ENCODE data around the gene STXBP6. TPM values are rescaled to one million over a fixed set of nuclear protein-coding genes. Genes with fewer than 3 reads are reported as not detected.

Gene STXBP6
- total and polyA plus RNA-seq, 2 experiments from 2014 or later = 19.7 to 29.0 TPM

DNA sequence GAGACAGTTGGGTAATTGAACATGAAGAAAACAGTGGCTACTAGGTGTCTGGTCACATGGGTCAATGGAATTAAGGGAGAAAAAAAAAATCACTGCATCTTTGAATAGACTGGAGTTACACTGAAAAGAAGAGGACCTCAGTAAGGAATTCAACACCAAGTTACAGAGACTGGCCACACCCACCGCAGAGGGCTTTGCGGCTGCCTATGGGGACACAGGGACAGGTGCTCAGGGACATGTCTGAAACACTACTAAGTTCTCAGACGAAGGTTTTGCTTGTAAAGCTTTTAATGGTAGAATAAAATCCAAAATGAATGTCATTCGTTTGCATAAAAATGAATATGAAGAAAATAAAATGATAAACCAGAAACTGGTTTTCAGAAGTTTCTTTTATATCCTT is 93.8 kb downstream of the STXBP6 start:
- H4K20me1 ChIP-seq (replicated peaks; ENCODE audit: insufficient read depth) = no peaks in the 10 kb centered on the region
- no peaks in the 10 kb centered on the region for H3K27me3 ChIP-seq (ENCODE audit: insufficient read depth)
- no peak overlapping the region for H3K27ac ChIP-seq (ENCODE audit: low read depth)
- H3K4me1 ChIP-seq (ENCODE audit: insufficient read depth) = peaks cover 22% of the 10 kb centered on the region
- H3K4me3 ChIP-seq = no peak overlapping the region
- no peaks in the 10 kb centered on the region for H3K27me3 Mint-ChIP-seq (ENCODE audit: insufficient read depth, low read depth, poor library complexity)
- H2AFZ ChIP-seq = no peak overlapping the region
- H3K36me3 Mint-ChIP-seq (ENCODE audit: low read depth) = peaks cover 2% of the 10 kb centered on the region; the same call in 1 of the 3 replicates
- no peak for DNase-seq (ENCODE audit: low spot score)
- no peak overlapping the region for H3K27ac Mint-ChIP-seq
- no peak overlapping the region for H3K4me3 Mint-ChIP-seq
- H3K36me3 ChIP-seq (ENCODE audit: insufficient read depth) = no peaks in the 10 kb centered on the region
- peaks cover 4% of the 10 kb centered on the region; the same call in 1 of the 3 replicates for H3K9me3 Mint-ChIP-seq
- ATAC-seq = no peak
- H3K4me1 Mint-ChIP-seq = peaks cover 42% of the 10 kb centered on the region
- H3K79me2 ChIP-seq (replicated peaks; ENCODE audit: insufficient read depth) = no peaks in the 10 kb centered on the region; the same call in 1 of the 2 replicates
- H3F3A ChIP-seq (replicated peaks; ENCODE audit: low read depth) = no peaks in the 10 kb centered on the region
- TF ChIP-seq, protein P1, sequence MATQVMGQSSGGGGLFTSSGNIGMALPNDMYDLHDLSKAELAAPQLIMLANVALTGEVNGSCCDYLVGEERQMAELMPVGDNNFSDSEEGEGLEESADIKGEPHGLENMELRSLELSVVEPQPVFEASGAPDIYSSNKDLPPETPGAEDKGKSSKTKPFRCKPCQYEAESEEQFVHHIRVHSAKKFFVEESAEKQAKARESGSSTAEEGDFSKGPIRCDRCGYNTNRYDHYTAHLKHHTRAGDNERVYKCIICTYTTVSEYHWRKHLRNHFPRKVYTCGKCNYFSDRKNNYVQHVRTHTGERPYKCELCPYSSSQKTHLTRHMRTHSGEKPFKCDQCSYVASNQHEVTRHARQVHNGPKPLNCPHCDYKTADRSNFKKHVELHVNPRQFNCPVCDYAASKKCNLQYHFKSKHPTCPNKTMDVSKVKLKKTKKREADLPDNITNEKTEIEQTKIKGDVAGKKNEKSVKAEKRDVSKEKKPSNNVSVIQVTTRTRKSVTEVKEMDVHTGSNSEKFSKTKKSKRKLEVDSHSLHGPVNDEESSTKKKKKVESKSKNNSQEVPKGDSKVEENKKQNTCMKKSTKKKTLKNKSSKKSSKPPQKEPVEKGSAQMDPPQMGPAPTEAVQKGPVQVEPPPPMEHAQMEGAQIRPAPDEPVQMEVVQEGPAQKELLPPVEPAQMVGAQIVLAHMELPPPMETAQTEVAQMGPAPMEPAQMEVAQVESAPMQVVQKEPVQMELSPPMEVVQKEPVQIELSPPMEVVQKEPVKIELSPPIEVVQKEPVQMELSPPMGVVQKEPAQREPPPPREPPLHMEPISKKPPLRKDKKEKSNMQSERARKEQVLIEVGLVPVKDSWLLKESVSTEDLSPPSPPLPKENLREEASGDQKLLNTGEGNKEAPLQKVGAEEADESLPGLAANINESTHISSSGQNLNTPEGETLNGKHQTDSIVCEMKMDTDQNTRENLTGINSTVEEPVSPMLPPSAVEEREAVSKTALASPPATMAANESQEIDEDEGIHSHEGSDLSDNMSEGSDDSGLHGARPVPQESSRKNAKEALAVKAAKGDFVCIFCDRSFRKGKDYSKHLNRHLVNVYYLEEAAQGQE (IDR thresholded peaks at IDR 0.05; ENCODE audit: unreplicated experiment) = no peak
- no peak for TF ChIP-seq ZNF331 (CRISPR knock-in tag; IDR thresholded peaks at IDR 0.05; ENCODE audit: low read depth)
- no peak for TF ChIP-seq EZH2 (IDR thresholded peaks at IDR 0.05; ENCODE audit: low read depth, unreplicated experiment)
- TF ChIP-seq, protein P2, sequence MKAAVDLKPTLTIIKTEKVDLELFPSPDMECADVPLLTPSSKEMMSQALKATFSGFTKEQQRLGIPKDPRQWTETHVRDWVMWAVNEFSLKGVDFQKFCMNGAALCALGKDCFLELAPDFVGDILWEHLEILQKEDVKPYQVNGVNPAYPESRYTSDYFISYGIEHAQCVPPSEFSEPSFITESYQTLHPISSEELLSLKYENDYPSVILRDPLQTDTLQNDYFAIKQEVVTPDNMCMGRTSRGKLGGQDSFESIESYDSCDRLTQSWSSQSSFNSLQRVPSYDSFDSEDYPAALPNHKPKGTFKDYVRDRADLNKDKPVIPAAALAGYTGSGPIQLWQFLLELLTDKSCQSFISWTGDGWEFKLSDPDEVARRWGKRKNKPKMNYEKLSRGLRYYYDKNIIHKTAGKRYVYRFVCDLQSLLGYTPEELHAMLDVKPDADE (IDR thresholded peaks at IDR 0.05) = no peak
- no peak for TF ChIP-seq POLR2AphosphoS5 (IDR thresholded peaks at IDR 0.05; ENCODE audit: low read depth)
- H3K9me2 ChIP-seq (ENCODE audit: insufficient read depth) = no peaks in the 10 kb centered on the region
- no peak overlapping the region for H3K4me2 ChIP-seq

DNA sequence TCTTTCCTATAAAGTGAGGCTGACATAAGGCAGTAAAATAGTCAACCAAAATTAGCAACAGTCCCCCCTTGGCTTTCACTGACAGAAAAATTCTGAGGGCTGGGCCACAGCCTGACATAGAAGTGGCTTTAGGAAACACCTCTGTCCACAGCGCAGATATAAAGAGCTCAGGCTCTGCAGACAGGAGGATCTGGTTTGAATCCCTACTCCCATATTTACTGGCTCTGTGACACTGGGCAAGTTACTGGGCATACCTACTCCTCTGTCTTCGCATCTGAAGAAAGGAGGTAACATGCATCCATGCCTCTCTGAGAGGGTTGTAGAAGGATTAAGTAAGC is 95.3 kb downstream of the STXBP6 start:
- H3K4me3 ChIP-seq = no peak overlapping the region
- no peak overlapping the region for H3K4me2 ChIP-seq
- ATAC-seq = no peak
- Mint-ChIP-seq H3K27me3 (ENCODE audit: insufficient read depth, low read depth, poor library complexity) (peaks cover 1% of the 10 kb centered on the region), H3K9me3 (peaks cover 4% of the 10 kb centered on the region; the same call in 1 of the 3 replicates), H3K27ac (no peak overlapping the region), H3K4me3 (no peak overlapping the region), H3K4me1 (peaks cover 42% of the 10 kb centered on the region), H3K36me3 (ENCODE audit: low read depth) (peaks cover 2% of the 10 kb centered on the region; the same call in 1 of the 3 replicates)
- H2AFZ ChIP-seq = no peak overlapping the region
- no peaks in the 10 kb centered on the region for H3K27me3 ChIP-seq (ENCODE audit: insufficient read depth)
- H3K9me2 ChIP-seq (ENCODE audit: insufficient read depth) = no peaks in the 10 kb centered on the region
- no peak overlapping the region for H3K27ac ChIP-seq (ENCODE audit: low read depth)
- no peak for DNase-seq (ENCODE audit: low spot score)
- H3K4me1 ChIP-seq (ENCODE audit: insufficient read depth) = peaks cover 22% of the 10 kb centered on the region
- no peaks in the 10 kb centered on the region for H3K36me3 ChIP-seq (ENCODE audit: insufficient read depth)
- H4K20me1 ChIP-seq (replicated peaks; ENCODE audit: insufficient read depth) = no peaks in the 10 kb centered on the region
- no peaks in the 10 kb centered on the region for H3F3A ChIP-seq (replicated peaks; ENCODE audit: low read depth)
- no peaks in the 10 kb centered on the region for H3K79me2 ChIP-seq (replicated peaks; ENCODE audit: insufficient read depth)
- TF ChIP-seq JUNB (IDR thresholded peaks at IDR 0.05; ENCODE audit: unreplicated experiment) (no peak), CREB1 (CRISPR knock-in tag; IDR thresholded peaks at IDR 0.05; ENCODE audit: low read depth) (no peak)
- TF ChIP-seq, protein P2 (IDR thresholded peaks at IDR 0.05) = no peak
- TF ChIP-seq, protein P3, sequence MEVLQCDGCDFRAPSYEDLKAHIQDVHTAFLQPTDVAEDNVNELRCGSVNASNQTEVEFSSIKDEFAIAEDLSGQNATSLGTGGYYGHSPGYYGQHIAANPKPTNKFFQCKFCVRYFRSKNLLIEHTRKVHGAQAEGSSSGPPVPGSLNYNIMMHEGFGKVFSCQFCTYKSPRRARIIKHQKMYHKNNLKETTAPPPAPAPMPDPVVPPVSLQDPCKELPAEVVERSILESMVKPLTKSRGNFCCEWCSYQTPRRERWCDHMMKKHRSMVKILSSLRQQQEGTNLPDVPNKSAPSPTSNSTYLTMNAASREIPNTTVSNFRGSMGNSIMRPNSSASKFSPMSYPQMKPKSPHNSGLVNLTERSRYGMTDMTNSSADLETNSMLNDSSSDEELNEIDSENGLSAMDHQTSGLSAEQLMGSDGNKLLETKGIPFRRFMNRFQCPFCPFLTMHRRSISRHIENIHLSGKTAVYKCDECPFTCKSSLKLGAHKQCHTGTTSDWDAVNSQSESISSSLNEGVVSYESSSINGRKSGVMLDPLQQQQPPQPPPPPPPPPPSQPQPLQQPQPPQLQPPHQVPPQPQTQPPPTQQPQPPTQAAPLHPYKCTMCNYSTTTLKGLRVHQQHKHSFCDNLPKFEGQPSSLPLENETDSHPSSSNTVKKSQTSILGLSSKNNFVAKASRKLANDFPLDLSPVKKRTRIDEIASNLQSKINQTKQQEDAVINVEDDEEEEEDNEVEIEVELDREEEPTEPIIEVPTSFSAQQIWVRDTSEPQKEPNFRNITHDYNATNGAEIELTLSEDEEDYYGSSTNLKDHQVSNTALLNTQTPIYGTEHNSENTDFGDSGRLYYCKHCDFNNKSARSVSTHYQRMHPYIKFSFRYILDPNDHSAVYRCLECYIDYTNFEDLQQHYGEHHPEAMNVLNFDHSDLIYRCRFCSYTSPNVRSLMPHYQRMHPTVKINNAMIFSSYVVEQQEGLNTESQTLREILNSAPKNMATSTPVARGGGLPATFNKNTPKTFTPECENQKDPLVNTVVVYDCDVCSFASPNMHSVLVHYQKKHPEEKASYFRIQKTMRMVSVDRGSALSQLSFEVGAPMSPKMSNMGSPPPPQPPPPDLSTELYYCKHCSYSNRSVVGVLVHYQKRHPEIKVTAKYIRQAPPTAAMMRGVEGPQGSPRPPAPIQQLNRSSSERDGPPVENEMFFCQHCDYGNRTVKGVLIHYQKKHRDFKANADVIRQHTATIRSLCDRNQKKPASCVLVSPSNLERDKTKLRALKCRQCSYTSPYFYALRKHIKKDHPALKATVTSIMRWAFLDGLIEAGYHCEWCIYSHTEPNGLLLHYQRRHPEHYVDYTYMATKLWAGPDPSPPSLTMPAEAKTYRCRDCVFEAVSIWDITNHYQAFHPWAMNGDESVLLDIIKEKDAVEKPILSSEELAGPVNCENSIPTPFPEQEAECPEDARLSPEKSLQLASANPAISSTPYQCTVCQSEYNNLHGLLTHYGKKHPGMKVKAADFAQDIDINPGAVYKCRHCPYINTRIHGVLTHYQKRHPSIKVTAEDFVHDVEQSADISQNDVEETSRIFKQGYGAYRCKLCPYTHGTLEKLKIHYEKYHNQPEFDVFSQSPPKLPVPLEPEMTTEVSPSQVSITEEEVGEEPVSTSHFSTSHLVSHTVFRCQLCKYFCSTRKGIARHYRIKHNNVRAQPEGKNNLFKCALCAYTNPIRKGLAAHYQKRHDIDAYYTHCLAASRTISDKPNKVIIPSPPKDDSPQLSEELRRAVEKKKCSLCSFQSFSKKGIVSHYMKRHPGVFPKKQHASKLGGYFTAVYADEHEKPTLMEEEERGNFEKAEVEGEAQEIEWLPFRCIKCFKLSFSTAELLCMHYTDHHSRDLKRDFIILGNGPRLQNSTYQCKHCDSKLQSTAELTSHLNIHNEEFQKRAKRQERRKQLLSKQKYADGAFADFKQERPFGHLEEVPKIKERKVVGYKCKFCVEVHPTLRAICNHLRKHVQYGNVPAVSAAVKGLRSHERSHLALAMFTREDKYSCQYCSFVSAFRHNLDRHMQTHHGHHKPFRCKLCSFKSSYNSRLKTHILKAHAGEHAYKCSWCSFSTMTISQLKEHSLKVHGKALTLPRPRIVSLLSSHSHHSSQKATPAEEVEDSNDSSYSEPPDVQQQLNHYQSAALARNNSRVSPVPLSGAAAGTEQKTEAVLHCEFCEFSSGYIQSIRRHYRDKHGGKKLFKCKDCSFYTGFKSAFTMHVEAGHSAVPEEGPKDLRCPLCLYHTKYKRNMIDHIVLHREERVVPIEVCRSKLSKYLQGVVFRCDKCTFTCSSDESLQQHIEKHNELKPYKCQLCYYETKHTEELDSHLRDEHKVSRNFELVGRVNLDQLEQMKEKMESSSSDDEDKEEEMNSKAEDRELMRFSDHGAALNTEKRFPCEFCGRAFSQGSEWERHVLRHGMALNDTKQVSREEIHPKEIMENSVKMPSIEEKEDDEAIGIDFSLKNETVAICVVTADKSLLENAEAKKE (CRISPR knock-in tag; IDR thresholded peaks at IDR 0.05) = no peak

All from GM23338 (cell line).